ENCODE measurements around the gene PSMF1. TPM values are rescaled to one million over a fixed set of nuclear protein-coding genes. Genes with fewer than 3 reads are reported as not detected.

Gene PSMF1
- total RNA-seq, 6 experiments from 2014 or later = 179 to 208 (median 199) TPM

GRCh38 chr20:1197801-1198200, 79.4 kb downstream of the PSMF1 start:
- Mint-ChIP-seq H3K9me3 (no peaks in the 10 kb centered on the region), H3K27me3 (ENCODE audit: insufficient read depth) (peaks cover 17% of the 10 kb centered on the region), H3K4me1 (ENCODE audit: low read depth) (peaks cover 9% of the 10 kb centered on the region; the same call in 1 of the 2 replicates), H3K4me3 (no peak overlapping the region), H3K36me3 (ENCODE audit: low read depth) (no peaks in the 10 kb centered on the region), H3K27ac (no peak overlapping the region)
- no peak for DNase-seq
- no peak for TF ChIP-seq CTCF (IDR thresholded peaks at IDR 0.05)

- peaks cover 16% of the 10 kb centered on the region for H3K27me3 Mint-ChIP-seq (ENCODE audit: insufficient read depth)
- H3K4me3 Mint-ChIP-seq = no peak overlapping the region
- no peak for DNase-seq
- TF ChIP-seq CTCF (IDR thresholded peaks at IDR 0.05) = no peak
- H3K4me1 Mint-ChIP-seq (ENCODE audit: low read depth) = peaks cover 9% of the 10 kb centered on the region; the same call in 1 of the 2 replicates
- no peaks in the 10 kb centered on the region for H3K36me3 Mint-ChIP-seq (ENCODE audit: low read depth)
- no peaks in the 10 kb centered on the region for H3K9me3 Mint-ChIP-seq
- no peak overlapping the region for H3K27ac Mint-ChIP-seq
Measured at GRCh38 chr20:1198751-1199150, 80.3 kb downstream of the PSMF1 start.

GRCh38 chr20:1199212-1199873, 80.9 kb downstream of the PSMF1 start:
- H3K27ac Mint-ChIP-seq = no peak overlapping the region
- no peaks in the 10 kb centered on the region for H3K9me3 Mint-ChIP-seq
- no peak overlapping the region for H3K4me3 Mint-ChIP-seq
- H3K4me1 Mint-ChIP-seq (ENCODE audit: low read depth) = peaks cover 9% of the 10 kb centered on the region; the same call in 1 of the 2 replicates
- no peaks in the 10 kb centered on the region for H3K36me3 Mint-ChIP-seq (ENCODE audit: low read depth)
- no peak for TF ChIP-seq CTCF (IDR thresholded peaks at IDR 0.05)
- DNase-seq = no peak
- peaks cover 18% of the 10 kb centered on the region for H3K27me3 Mint-ChIP-seq (ENCODE audit: insufficient read depth)

GRCh38 chr20:1199964-1200363, 81.6 kb downstream of the PSMF1 start:
- no peak for TF ChIP-seq CTCF (IDR thresholded peaks at IDR 0.05)
- Mint-ChIP-seq H3K4me1 (ENCODE audit: low read depth) (peaks cover 9% of the 10 kb centered on the region; the same call in 1 of the 2 replicates), H3K9me3 (no peaks in the 10 kb centered on the region), H3K27ac (no peak overlapping the region), H3K4me3 (no peak overlapping the region; the same call in 1 of the 2 replicates), H3K36me3 (ENCODE audit: low read depth) (no peaks in the 10 kb centered on the region), H3K27me3 (ENCODE audit: insufficient read depth) (peaks cover 20% of the 10 kb centered on the region)
- no peak for DNase-seq

- Mint-ChIP-seq H3K4me3 (no peak within 1 kb of the TSS), H3K4me1 (ENCODE audit: low read depth) (peaks cover 9% of the 10 kb centered on the region; the same call in 1 of the 2 replicates), H3K27me3 (ENCODE audit: insufficient read depth) (peaks cover 24% of the 10 kb centered on the region), H3K27ac (no peak within 1 kb of the TSS), H3K9me3 (no peaks in the 10 kb centered on the region), H3K36me3 (ENCODE audit: low read depth) (no peaks in the 10 kb centered on the region)
- no peak for TF ChIP-seq CTCF (IDR thresholded peaks at IDR 0.05)
- no peak for DNase-seq
Measured at GRCh38 chr20:1202762-1203504, 84.5 kb downstream of the PSMF1 start, which contains the start of gene C20orf202. C20orf202 (plus strand) TSS chr20:1203454; CDS start chr20:1203586, 132 bp downstream.

All from HFFc6 (cell line).